Ovary (tissue), 9 donors: ENCODE results near the gene EPYC. TPM values are rescaled to one million over a fixed set of nuclear protein-coding genes. Genes with fewer than 3 reads are reported as not detected.

ENCODE experiments used
- DNase-seq, 5 donors: peaks; one replicate each; pipeline ENCODE4 v3.0.0-alpha.2; 2019 to 2020
- H3K27ac ChIP-seq, 2 donors: fragments of 200-600 bp; one replicate each; pipeline versions ENCODE4 v1.5.1 to v1.8.0; 2019 to 2022
- H3K27me3 ChIP-seq: fragments of 200-600 bp; one replicate; pipeline ENCODE4 v1.8.0; 2022
- H3K36me3 ChIP-seq: fragments of 200-600 bp; sonication (generic); one replicate; pipeline ENCODE4 v1.5.1; 2019
- H3K4me1 ChIP-seq: one replicate; pipeline ENCODE4 v1.8.1; 2013; ENCODE audit warnings: mild to moderate bottlenecking, moderate library complexity; ENCODE audit not compliant: insufficient read depth
- H3K4me3 ChIP-seq: fragments of 200-600 bp; sonication (generic); one replicate; pipeline ENCODE4 v1.5.1; 2017
- H3K9me3 ChIP-seq, 2 donors: fragments of 200-600 bp in 1 of 2; sonication (generic) in 1 of 2; one replicate each; pipeline versions ENCODE4 v1.5.1 to v1.8.1; 2013 to 2019; ENCODE audit warnings: mild to moderate bottlenecking in 1 of 2, moderate library complexity in 1 of 2
- EP300 ChIP-seq: sonication (generic); formaldehyde crosslinking; IDR thresholded peaks from one replicate; pipeline ENCODE4 v1.6.1; 2017; ENCODE audit warnings: antibody characterized with exemption
- POLR2A ChIP-seq: fragments of 450-650 bp; IDR thresholded peaks from one replicate; pipeline ENCODE4 v1.6.1; 2017; ENCODE audit warnings: antibody characterized with exemption, mild to moderate bottlenecking, moderate library complexity
- WGBS, 3 donors: extraction: QIAGEN DNeasy Blood & Tissue Kit in 1 of 3; methylation state at CpG; one replicate each; pipeline versions ENCODE4 v1.1.5 to v1.1.7; 2013 to 2017; 5-methylcytosine and 5-hydroxymethylcytosine counted together
- intact Hi-C, 4 donors: fragments of 100-400 bp; cut with DNase I; formaldehyde crosslinking; loops; one replicate each; pipeline versions ENCODE4 v1.11.0 to v1.15.1; 2022 to 2023
- polyA plus RNA-seq, 2 donors: library from polyadenylated mRNA; stranded (reverse); fragments of 200-250 nt in 1 of 2; fragments of 350-450 nt in 1 of 2; fragmentation: Illumina TruSeq in 1 of 2; extraction: RNeasy Lipid Tissue Mini Kit (QIAGEN cat#74804) in 1 of 2; gene quantifications; one replicate each; pipeline ENCODE4 v1.2.3, GENCODE V29; 2013 to 2014
- total RNA-seq, 7 donors: library from RNA; depleted of rRNA in 2 of 7; stranded (reverse); fragments of >200 nt in 2 of 7; fragmentation: NEBNext Ultra II Directional in 3 of 7; extraction: Animal tissue kit (Norgen Biotek cat#: 25700) in 3 of 7; gene quantifications; one replicate each; pipeline versions ENCODE4 v1.1.0 to v1.2.4, GENCODE V29; 2016 to 2023
- TF ChIP-seq, protein P1 (sequence below), 3 donors: fragments of 450-650 bp in 2 of 3; fragments of 200-600 bp in 1 of 3; IDR thresholded peaks; one replicate each; pipeline versions ENCODE4 v1.5.1 to v1.8.0; 2016 to 2022; ENCODE audit warnings: antibody characterized with exemption in 3 of 3, mild to moderate bottlenecking in 1 of 3
- donor health status: DM: no; HTN: no; CAD: no; lungs with moderate emphysema.
- donor health status: DM: no; HTN: no; CAD: no.
- donor health status: Bipolar disorder and iron deficiency.
- donor health status: DM: yes; HTN: yes; CAD: no.
- donor health status: DM: no; HTN: no; CAD: no.
- donor health status: DM: yes; HTN: yes; CAD: no.

EPYC gene
- total and polyA plus RNA-seq, 9 donors: 0.16 to 0.43 (median 0.24) TPM; not detected in 6

GRCh38 chr12:90943255-90943654 lies 61.5 kb downstream of the EPYC start:
- Histone ChIP-seq H3K36me3 (no peaks in the 10 kb centered on the region), H3K4me1 (no peaks in the 10 kb centered on the region), H3K27ac (no peak overlapping the region), H3K27me3 (no peaks in the 10 kb centered on the region), H3K4me3 (no peak overlapping the region), H3K9me3 (no peaks in the 10 kb centered on the region)
- no peak for DNase-seq
- TF ChIP-seq EP300 (no peak), POLR2A (no peak)
- TF ChIP-seq, protein P1, sequence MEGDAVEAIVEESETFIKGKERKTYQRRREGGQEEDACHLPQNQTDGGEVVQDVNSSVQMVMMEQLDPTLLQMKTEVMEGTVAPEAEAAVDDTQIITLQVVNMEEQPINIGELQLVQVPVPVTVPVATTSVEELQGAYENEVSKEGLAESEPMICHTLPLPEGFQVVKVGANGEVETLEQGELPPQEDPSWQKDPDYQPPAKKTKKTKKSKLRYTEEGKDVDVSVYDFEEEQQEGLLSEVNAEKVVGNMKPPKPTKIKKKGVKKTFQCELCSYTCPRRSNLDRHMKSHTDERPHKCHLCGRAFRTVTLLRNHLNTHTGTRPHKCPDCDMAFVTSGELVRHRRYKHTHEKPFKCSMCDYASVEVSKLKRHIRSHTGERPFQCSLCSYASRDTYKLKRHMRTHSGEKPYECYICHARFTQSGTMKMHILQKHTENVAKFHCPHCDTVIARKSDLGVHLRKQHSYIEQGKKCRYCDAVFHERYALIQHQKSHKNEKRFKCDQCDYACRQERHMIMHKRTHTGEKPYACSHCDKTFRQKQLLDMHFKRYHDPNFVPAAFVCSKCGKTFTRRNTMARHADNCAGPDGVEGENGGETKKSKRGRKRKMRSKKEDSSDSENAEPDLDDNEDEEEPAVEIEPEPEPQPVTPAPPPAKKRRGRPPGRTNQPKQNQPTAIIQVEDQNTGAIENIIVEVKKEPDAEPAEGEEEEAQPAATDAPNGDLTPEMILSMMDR (IDR thresholded peaks at IDR 0.05): no peak
- intact Hi-C loops: no loop called here
- 85 to 93% (median 87%) methylated on average over 1 of the region's 1 CpG for WGBS, 3 donors

- 42 to 49% (median 48%) methylated on average over 3 of the region's 3 CpGs for WGBS, 3 donors
- Histone ChIP-seq H3K27ac (no peak overlapping the region), H3K9me3 (no peaks in the 10 kb centered on the region), H3K4me1 (no peaks in the 10 kb centered on the region), H3K4me3 (no peak overlapping the region), H3K27me3 (no peaks in the 10 kb centered on the region), H3K36me3 (no peaks in the 10 kb centered on the region)
- intact Hi-C loops: no loop called here
- TF ChIP-seq EP300 (no peak), POLR2A (no peak)
- TF ChIP-seq, protein P1 (IDR thresholded peaks at IDR 0.05): no peak
- no peak for DNase-seq
Measured at GRCh38 chr12:90940872-90941499, 63.8 kb downstream of the EPYC start.

GRCh38 chr12:90939382-90939781 lies 65.4 kb downstream of the EPYC start:
- 64 to 78% (median 71%) methylated on average over 1 of the region's 1 CpG for WGBS, 3 donors
- no peaks in the 10 kb centered on the region for H3K9me3 ChIP-seq
- TF ChIP-seq, protein P1 (IDR thresholded peaks at IDR 0.05): no peak
- TF ChIP-seq EP300 (no peak), POLR2A (no peak)
- no peaks in the 10 kb centered on the region for H3K27me3 ChIP-seq
- no peak overlapping the region for H3K4me3 ChIP-seq
- no peaks in the 10 kb centered on the region for H3K4me1 ChIP-seq
- H3K27ac ChIP-seq: no peak overlapping the region
- H3K36me3 ChIP-seq: no peaks in the 10 kb centered on the region
- intact Hi-C loops: no loop called here
- DNase-seq: no peak

GRCh38 chr12:90938451-90938850 lies 66.3 kb downstream of the EPYC start:
- H3K4me1 ChIP-seq: no peaks in the 10 kb centered on the region
- H3K9me3 ChIP-seq: no peaks in the 10 kb centered on the region
- H3K27ac ChIP-seq: no peak overlapping the region
- H3K27me3 ChIP-seq: no peaks in the 10 kb centered on the region
- no peak for DNase-seq
- no peak overlapping the region for H3K4me3 ChIP-seq
- WGBS, 3 donors: 75 to 83% (median 81%) methylated on average over 6 of the region's 6 CpGs
- no peaks in the 10 kb centered on the region for H3K36me3 ChIP-seq
- intact Hi-C loops: no loop called here
- TF ChIP-seq, protein P1 (IDR thresholded peaks at IDR 0.05): no peak
- TF ChIP-seq EP300: no peak
- TF ChIP-seq POLR2A: no peak
